Psoas muscle (tissue), 8 donors: ENCODE measurements around the gene FAM174A. TPM values are rescaled to one million over a fixed set of nuclear protein-coding genes. Genes with fewer than 3 reads are reported as not detected.

ENCODE experiments used
- ATAC-seq, 4 donors: fragments of 200-7000 bp; cut with Tn5 transposase; one replicate each; pipeline ENCODE4 v1.9.1; 2020; ENCODE audit warnings: moderate library complexity in 3 of 4, mild to moderate bottlenecking in 2 of 4
- DNase-seq, 2 donors: peaks; one replicate each; pipeline ENCODE4 v3.0.0-alpha.2; 2020
- H3K27ac ChIP-seq: fragments of 200-600 bp; one replicate; pipeline ENCODE4 v1.8.0; 2022
- H3K27me3 ChIP-seq, 3 donors: fragments of 200-600 bp in 1 of 3; one replicate each; pipeline versions ENCODE4 v1.6.1 to v1.8.0; 2013 to 2022; ENCODE audit warnings: low read length in 2 of 3, mild to moderate bottlenecking in 2 of 3, moderate library complexity in 1 of 3; ENCODE audit not compliant: insufficient read depth in 3 of 3
- H3K36me3 ChIP-seq, 2 donors: fragments of 200-600 bp in 1 of 2; one replicate each; pipeline versions ENCODE4 v1.6.1 to v1.8.0; 2013 to 2022; ENCODE audit warnings: low read depth in 1 of 2, mild to moderate bottlenecking in 1 of 2, moderate library complexity in 1 of 2; ENCODE audit not compliant: insufficient read depth in 1 of 2
- H3K4me1 ChIP-seq: fragments of 200-600 bp; one replicate; pipeline ENCODE4 v1.8.0; 2022
- H3K4me3 ChIP-seq: fragments of 200-600 bp; one replicate; pipeline ENCODE4 v1.8.0; 2022; ENCODE audit warnings: mild to moderate bottlenecking
- H3K9me3 ChIP-seq: fragments of 200-600 bp; one replicate; pipeline ENCODE4 v1.8.0; 2022
- CTCF ChIP-seq: fragments of 200-600 bp; IDR thresholded peaks from one replicate; pipeline ENCODE4 v1.8.0; 2022; ENCODE audit warnings: antibody characterized with exemption
- WGBS, 3 donors: extraction: QIAGEN DNeasy Blood & Tissue Kit; methylation state at CpG; one replicate each; pipeline versions ENCODE4 v1.1.6 to v1.1.7; 2013; 5-methylcytosine and 5-hydroxymethylcytosine counted together
- intact Hi-C, 2 donors: fragments of 100-400 bp; cut with DNase I; formaldehyde crosslinking; loops; one replicate each; pipeline versions ENCODE4 v1.11.0 to v1.14.2; 2022
- polyA plus RNA-seq, 3 donors: library from polyadenylated mRNA; stranded (reverse); fragments of 200-250 nt; gene quantifications; one replicate each; pipeline ENCODE4 v1.2.3, GENCODE V29; 2013
- total RNA-seq, 4 donors: library from RNA; stranded (reverse); fragmentation: NEBNext Ultra II Directional in 2 of 4; extraction: Animal tissue kit (Norgen Biotek cat#: 25700) in 2 of 4; gene quantifications; one replicate each; pipeline versions ENCODE4 v1.2.1 to v1.2.4, GENCODE V29; 2021 to 2023
- donor health status: healthy with polysubstance abuse.
- donor health status: DM: no; HTN: no; CAD: no; lungs with moderate emphysema.
- donor health status: Bipolar disorder and iron deficiency.
- donor health status: healthy.
- donor health status: DM: yes; HTN: yes; CAD: no.
- donor health status: DM: no; HTN: no; CAD: no.
- donor health status: DM: no; HTN: no; CAD: no.
- donor health status: DM: yes; HTN: yes; CAD: no.

Gene FAM174A
- total and polyA plus RNA-seq, 7 donors, result 30.6 to 55.1 (median 38.4) TPM

- intact Hi-C loops, result no loop called here
- Histone ChIP-seq H3K4me3 (no peak overlapping the region), H3K9me3 (no peaks in the 10 kb centered on the region), H3K27me3 (no peaks in the 10 kb centered on the region), H3K4me1 (no peaks in the 10 kb centered on the region), H3K36me3 (peaks cover 0 to 35% of the 10 kb centered on the region in 2 donors), H3K27ac (no peak overlapping the region)
- DNase-seq, result no peak
- ATAC-seq, result no peak
- TF ChIP-seq CTCF, result no peak
These were observed 27.6 kb downstream of the FAM174A start for GRCh38 chr5:100562821-100563220.

- Histone ChIP-seq H3K36me3 (peaks cover 0 to 42% of the 10 kb centered on the region in 2 donors), H3K4me1 (no peaks in the 10 kb centered on the region), H3K27ac (no peak overlapping the region), H3K9me3 (no peaks in the 10 kb centered on the region), H3K27me3 (no peaks in the 10 kb centered on the region), H3K4me3 (no peak overlapping the region)
- TF ChIP-seq CTCF, result no peak
- 94 to 95% (median 95%) methylated on average over 4 of the region's 4 CpGs for WGBS, 3 donors
- DNase-seq (no peak), ATAC-seq (no peak)
- intact Hi-C loops, result no loop called here
These were observed 31.4 kb downstream of the FAM174A start for GRCh38 chr5:100566382-100567141.

GRCh38 chr5:100574716-100575115 lies 39.5 kb downstream of the FAM174A start:
- WGBS, 3 donors, result 32 to 45% (median 42%) methylated on average over 2 of the region's 2 CpGs
- DNase-seq, result no peak
- H3K4me3 ChIP-seq, result no peak overlapping the region
- no peaks in the 10 kb centered on the region for H3K36me3 ChIP-seq
- no peak overlapping the region for H3K27ac ChIP-seq
- peaks cover 22% of the 10 kb centered on the region for H3K4me1 ChIP-seq
- peak in 1 of 4 donors; percentile 58 for ATAC-seq
- no peak for TF ChIP-seq CTCF
- no peaks in the 10 kb centered on the region for H3K9me3 ChIP-seq
- no peaks in the 10 kb centered on the region for H3K27me3 ChIP-seq
- intact Hi-C loops, result no loop called here

GRCh38 chr5:100575815-100576214 lies 40.6 kb downstream of the FAM174A start:
- TF ChIP-seq CTCF, result no peak
- intact Hi-C loops, result no loop called here
- Histone ChIP-seq H3K36me3 (no peaks in the 10 kb centered on the region), H3K27ac (peak overlapping the region; percentile 51), H3K4me1 (peaks cover 22% of the 10 kb centered on the region), H3K9me3 (no peaks in the 10 kb centered on the region), H3K27me3 (no peaks in the 10 kb centered on the region), H3K4me3 (no peak overlapping the region)
- no peak for ATAC-seq
- DNase-seq, result no peak
